NCI-H2171 (cell line): Measurements from ENCODE around the gene GPR62.

Experiments used
- DNase-seq: peaks from one replicate; lab custom pipeline; 2025; lab: John Stamatoyannopoulos, UW

The GPR62 gene

GRCh38 chr3:51994530-51994929 is 39.3 kb downstream of the GPR62 start:
- DNase-seq, result no peak

DNA sequence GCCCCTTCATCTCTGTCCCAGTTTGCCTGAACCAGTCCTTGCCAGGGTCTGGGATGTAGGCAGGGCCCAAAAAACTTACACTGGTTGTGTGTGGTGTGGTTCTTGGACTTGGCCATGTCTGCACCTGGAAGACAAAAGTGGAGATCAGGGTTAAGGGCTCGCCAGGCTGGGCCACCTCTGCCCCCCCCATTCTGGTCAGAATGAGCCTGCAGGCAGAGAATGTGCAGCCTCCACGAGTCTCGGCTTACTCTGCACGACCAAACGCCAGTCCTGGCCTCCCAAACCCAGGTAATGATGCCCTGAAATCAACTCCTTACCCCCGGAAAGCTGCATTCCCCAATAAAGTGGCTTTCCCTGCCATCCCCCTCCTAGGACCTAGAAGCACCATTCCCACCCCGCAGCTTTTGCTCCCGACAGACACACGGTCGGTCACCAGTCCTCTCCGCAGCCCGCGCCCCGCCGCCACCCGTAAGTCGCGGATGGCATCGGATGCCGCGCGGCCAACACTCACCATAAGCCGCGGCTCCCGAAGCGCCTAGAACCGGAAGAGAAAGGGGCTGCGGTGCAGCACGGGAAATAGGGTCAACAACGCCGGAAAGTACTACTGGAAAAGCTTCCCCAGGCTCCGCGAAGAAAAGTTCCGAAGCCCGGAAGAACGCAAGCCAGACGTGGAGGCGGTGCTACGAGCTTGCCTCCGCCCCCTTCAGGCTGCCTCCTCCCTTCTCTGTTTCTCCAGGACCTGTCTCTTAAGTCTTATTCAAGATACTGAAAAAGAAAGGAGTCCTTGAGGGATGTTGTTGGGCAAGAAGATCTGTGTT is 40.4 kb downstream of the GPR62 start, which contains the start of gene RPL29:
RPL29 (minus strand) TSS at position 550 of the 818 bp plus-strand sequence; CDS start at position 116, 434 bp downstream.
- peak; percentile 74 for DNase-seq

GRCh38 chr3:51997172-51997571 is 42.0 kb downstream of the GPR62 start:
- no peak for DNase-seq

DNA sequence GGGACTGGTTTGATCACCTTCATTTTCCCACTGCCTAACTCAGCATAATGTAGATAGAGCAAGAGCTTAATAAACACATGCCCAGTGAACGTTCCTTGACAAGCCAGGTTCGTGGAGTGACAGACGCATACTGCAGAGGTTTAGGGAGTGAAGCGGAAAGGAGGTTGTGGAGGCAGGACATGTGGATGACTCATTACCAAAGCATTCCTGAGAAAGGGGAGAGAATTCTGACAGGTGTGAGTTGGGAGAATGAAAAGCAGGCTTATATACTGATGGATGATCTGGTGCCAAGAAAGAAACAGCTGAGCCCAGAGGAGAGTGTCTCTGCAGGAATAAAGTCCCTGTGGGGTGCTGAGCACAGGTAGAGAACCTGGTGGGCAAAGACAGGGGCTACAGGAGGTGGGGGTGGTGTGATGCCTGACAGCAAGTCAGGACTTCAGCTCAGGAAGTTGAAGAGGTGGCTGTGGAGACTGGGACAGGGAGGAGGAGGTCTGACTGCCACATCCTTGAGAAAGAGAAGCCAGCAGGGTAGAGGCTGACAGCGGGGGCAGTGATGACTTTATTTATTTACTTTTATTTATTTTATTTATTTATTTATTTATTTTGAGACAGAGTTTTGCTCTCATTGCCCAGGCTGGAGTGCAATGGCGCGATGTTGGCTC is 42.9 kb downstream of the GPR62 start:
- no peak for DNase-seq

GRCh38 chr3:51998774-51999173 is 43.6 kb downstream of the GPR62 start:
- no peak for DNase-seq

- DNase-seq, result no peak
These were observed 44.7 kb downstream of the GPR62 start for GRCh38 chr3:51999846-52000245.

- peak; percentile 71 for DNase-seq
These were observed 46.3 kb downstream of the GPR62 start for GRCh38 chr3:52001443-52001974.

- no peak for DNase-seq
These were observed 47.6 kb downstream of the GPR62 start for GRCh38 chr3:52002748-52003147.

DNA sequence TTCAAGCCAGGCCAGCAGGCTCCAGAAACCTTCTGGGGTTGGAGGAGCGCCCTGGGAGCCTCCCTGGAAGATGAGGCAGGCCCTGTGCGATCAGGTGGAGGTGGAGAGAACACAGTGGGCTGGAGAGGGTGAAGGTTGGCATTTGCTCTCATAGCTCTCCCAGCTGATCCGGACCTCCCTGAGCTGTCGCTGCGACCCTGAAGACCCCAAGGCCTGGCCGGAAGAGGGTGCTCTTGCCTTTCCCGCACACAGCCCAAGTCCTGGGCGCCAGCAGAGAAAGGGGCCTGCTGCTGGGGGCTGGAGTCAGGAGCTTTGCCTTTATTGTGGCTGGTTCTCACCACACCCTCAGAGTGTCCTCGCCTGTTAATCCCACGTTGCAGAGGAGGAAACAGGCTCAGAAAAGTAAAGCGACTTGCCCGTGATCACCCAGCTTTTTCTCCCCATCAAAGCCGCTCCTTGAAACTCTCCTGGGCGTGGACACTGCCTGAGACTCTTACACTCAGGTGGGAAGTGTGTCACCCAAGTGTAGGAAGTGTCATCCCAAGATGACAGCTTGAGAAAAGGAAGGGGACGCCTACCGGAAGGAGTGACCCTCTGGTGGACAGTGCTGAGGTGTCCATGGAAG is 49.1 kb downstream of the GPR62 start:
- DNase-seq, result no peak

GRCh38 chr3:52004906-52005395 is 49.8 kb downstream of the GPR62 start:
- DNase-seq, result no peak

DNA sequence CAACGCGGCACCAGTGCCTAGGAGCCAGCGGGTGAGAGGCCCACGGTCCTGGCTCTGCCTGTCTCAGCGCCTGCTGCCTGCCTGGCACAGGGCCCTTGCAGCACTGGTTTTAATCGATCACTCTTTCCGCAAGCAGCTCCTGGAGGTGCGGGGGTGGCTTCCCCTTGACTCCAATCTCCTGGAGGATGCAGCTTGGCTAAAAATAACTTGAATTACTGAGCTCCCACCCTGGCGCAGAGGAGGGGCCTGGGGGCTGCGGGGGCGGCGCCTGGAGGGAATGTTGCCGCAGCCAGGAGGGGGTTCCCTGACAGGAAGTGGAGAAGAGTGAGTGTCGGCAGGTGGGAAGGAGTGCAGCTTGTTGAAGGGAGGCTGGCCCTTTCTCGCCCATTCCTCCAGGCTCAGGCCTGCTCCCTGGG is 50.4 kb downstream of the GPR62 start:
- DNase-seq, result no peak

DNA sequence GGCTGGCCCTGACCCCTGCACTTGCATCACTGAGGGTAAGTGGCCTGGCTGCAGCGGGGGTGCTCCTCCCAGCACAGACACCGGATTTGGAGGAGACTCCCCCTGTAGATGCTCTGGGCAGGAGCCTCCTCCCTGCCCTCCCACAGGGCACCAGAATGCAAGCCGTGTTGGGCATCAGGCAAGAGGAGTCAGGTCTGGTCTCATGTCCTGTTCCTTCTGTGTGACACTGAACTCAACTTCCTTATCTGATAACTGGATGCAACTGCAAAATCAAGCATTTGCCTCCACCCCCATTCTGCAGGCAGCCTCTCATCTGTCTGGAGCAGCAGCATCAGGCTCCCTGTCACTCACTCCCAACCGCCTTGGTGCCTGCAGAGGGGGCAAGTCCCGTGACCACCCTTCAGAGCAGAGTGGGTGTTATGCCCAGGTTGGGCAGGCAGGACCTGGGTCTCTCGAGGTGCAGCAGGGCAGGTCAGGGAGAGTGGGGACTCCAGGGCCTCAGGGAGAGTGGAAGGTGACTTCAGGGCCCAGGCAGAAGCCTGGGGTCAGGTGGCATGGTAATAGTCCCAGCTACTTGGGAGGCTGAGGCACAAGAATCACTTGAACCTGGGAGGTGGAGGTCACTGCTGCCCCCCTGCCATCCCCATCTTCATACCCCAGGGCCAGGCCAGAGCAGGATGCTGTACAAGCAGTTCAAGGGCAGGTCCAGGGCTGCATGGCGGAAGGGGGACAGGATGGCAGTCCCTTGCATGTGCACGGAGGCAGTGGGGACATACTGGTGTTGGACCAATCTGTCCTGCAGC is 51.0 kb downstream of the GPR62 start:
- DNase-seq, result no peak

DNA sequence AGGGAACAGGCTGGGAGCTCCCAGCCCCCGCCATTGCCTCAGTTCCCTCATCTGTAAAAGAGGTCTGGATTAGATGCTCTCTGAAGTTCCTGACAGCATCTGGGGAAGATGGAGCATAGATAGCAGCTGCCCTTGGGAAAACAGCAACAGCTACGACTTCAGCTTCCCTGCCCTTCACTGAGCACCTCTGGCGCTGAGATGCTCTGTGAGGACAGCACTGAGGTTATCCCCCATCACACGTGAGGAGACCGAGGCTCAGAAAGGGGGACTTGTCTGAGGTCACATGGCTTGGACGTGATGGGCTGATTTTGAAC is 51.6 kb downstream of the GPR62 start:
- DNase-seq, result no peak
